GM19035 (cell line): ENCODE results near the gene LUC7L.
"Not testable (repeated sequence)": the region's sequence is repeated elsewhere in the genome, so short reads cannot be mapped to it uniquely, and the experiment has no call there.

ENCODE experiments used
- ATAC-seq: cut with Tn5 transposase; IDR thresholded peaks from one replicate; pipeline ENCODE4 v1.9.1; 2021; ENCODE audit not compliant: unreplicated experiment

The LUC7L gene

GRCh38 chr16:167122-167690 lies 62.0 kb downstream of the LUC7L start:
- ATAC-seq = no peak

GRCh38 chr16:166375-167121 lies 62.7 kb downstream of the LUC7L start:
- ATAC-seq = no peak

GRCh38 chr16:165539-166374 lies 63.5 kb downstream of the LUC7L start, which contains the start of gene HBM:
Gene HBM, plus strand, starts transcription at chr16:165978. Its CDS starts 20 bp downstream, at chr16:165998.
- ATAC-seq = no peak

DNA sequence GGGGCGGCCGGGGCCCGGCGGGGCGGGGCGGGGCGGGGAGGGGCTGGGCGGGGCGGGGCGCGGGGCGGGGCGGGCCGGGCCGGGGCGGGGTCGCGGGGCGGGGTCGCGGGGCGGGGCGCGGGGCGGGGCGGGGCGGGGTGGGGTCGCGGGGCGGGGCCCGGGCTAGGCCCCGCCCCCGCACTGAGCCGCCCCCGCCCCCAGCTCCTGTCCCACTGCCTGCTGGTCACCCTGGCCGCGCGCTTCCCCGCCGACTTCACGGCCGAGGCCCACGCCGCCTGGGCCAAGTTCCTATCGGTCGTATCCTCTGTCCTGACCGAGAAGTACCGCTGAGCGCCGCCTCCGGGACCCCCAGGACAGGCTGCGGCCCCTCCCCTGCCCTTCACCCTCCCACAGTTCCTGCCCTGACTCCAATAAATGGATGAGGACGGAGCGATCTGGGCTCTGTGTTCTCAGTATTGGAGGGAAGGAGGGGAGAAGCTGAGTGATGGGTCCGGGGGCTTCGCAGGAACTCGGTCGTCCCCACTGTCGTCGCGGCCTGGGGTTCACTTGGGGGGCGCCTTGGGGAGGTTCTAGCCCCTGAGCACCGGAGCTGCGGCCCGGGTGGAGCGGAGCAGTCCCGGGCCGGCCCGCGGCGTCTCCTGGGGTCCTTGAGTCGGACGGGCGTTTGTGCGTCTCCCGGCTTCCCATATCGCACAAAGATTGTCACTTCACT lies 64.3 kb downstream of the LUC7L start:
- ATAC-seq = no peak

- ATAC-seq = not testable (repeated sequence)
Observed at GRCh38 chr16:164134-164823, 65.0 kb downstream of the LUC7L start.

GRCh38 chr16:163696-164095 lies 65.6 kb downstream of the LUC7L start:
- not testable (repeated sequence) for ATAC-seq

- not testable (repeated sequence) for ATAC-seq
Observed at GRCh38 chr16:163139-163538, 66.1 kb downstream of the LUC7L start.

DNA sequence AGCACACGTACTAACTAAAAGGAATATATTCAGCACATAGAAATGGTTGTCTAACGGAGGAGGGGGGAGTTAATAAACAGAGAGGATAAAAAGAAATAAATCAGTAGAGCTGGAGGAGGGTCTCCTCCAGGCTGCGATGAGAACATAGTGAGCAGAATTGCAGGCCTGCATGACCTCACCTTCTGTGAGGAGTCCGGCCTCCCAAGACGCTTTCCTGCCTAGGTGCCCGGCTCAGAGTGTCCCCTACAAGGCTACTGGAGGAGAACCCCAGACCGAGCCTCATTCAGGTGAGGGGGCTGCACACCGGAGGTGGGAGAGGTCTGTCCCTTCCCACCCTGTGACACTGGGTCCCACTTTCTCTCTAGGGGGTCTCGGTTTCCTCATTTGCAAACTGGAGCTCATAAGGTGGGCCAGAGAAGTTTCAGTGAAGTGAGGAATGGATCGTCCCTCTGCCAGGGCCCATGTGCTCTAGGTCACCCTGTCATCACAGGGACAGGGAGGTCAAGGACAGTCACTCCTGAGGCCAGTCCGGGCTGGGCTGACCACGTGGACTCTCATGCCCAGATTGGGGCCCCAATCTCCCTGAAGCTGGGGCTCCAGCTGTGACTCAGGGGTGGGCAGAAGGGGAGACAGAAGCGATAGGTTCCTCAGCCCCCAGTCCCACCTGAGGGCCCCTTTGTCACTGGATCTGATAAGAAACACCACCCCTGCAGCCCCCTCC lies 66.8 kb downstream of the LUC7L start:
- ATAC-seq = no peak

DNA sequence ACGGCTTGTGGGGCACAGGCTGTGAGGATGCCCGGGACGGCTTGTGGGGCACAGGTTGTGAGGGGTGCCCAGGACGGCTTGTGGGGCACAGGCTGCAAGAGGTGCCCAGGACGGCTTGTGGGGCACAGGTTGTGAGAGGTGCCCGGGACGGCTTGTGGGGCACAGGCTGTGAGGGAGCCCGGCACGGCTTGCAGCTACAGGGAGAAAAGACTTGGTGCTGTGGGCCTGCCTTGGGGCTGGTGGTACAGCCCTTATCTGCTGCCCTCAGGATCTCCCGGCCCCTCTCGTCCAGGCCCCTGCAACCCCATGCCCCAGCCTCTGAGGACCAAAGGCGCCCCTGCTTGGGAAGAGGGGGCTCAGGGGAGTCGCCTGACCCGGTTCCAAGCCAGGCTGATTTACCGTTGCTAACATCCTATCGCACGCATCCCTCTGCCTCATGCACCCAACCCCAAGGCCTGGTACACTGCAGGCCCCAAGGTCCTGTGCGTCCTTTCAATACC lies 68.5 kb downstream of the LUC7L start:
- ATAC-seq = no peak

- ATAC-seq = not testable (repeated sequence)
Observed at GRCh38 chr16:160242-160641, 69.0 kb downstream of the LUC7L start.

DNA sequence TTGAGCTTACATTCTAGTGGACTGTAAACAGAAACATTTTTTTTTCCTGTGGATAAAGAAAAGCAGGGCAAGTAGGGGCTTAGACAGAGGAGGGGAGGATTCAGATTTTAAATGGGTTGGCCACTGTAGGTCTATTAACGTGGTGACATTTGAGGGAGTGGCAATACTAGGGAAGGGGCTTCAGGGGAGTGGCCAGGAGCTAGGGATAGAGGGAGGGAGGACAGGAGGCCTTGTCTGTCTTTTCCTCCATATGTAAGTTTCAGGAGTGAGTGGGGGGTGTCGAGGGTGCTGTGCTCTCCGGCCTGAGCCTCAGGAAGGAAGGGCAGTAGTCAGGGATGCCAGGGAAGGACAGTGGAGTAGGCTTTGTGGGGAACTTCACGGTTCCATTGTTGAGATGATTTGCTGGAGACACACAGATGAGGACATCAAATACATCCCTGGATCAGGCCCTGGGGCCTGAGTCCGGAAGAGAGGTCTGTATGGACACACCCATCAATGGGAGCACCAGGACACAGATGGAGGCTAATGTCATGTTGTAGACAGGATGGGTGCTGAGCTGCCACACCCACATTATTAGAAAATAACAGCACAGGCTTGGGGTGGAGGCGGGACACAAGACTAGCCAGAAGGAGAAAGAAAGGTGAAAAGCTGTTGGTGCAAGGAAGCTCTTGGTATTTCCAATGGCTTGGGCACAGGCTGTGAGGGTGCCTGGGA lies 70.0 kb downstream of the LUC7L start:
- no peak for ATAC-seq

DNA sequence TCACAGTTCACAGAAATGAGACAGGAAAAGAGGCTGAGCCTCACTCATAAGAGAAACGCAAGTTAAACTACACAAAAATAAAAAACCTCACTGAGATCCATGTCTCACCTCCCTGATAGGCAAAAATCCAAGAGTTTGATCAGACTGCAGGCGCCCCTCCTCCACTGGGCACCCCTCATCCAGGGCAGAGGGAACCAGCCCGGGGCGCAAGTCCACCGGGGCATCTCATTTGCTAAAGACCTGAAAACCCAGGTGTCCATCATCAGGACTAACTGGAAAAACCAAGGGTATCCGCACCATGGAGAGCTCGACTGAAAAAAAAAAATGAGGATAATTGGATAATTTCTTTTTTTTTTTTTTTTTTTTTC lies 74.2 kb downstream of the LUC7L start:
- no peak for ATAC-seq

DNA sequence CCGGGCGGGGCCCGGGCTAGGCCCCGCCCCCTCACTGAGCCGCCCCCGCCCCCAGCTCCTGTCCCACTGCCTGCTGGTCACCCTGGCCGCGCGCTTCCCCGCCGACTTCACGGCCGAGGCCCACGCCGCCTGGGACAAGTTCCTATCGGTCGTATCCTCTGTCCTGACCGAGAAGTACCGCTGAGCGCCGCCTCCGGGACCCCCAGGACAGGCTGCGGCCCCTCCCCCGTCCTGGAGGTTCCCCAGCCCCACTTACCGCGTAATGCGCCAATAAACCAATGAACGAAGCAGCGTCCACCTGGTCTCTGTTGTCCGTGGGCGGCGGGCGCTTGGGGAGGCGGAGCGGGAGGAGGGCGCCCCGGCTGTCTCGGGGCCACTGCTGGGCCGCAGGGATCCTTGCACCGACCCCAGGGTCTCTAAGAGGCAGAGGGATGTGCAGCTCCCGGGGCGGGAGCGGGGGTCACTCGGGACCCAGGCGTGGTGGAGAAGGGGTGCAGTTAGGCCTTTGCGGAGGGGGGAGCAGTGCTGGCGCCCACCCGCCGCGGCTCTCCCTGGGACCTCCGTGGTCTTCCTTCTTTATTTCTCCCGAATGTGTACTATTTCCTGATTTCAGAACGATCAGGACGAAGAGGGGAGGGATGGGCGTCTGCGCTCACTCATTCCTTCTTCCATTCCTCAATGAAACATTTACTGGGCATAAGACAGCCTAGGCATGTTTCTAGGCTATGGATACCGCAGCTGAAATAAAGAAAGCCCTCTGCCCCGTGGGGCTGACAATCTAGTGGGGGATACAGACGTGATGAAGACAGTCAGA lies 74.8 kb downstream of the LUC7L start:
- no peak for ATAC-seq

DNA sequence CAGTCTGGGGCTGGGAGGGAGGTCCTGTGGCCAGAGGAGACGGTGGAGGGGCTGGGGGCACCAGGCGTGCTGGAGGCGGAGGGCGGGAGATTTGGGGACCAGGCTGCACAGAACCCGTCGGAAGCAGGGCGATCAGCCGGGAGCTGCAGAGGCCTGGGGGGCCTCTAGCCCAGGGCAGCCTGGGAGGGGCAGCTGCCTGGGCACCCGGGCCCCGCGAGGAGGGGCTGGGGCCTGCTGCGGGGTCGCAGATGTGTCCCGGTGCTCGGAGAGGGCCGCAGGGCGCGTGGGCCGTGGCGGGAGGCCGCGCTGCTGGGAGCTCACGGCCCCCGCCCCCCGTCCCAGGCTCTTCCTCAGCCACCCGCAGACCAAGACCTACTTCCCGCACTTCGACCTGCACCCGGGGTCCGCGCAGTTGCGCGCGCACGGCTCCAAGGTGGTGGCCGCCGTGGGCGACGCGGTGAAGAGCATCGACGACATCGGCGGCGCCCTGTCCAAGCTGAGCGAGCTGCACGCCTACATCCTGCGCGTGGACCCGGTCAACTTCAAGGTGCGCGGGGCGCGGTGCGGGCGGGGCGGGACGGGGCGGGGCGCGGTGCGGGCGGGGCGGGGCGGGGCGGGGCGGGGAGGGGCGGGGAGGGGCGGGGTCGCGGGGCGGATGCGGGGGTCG lies 75.6 kb downstream of the LUC7L start:
- ATAC-seq = not testable (repeated sequence)

GRCh38 chr16:153129-153521 lies 76.1 kb downstream of the LUC7L start:
- ATAC-seq = not testable (repeated sequence)

DNA sequence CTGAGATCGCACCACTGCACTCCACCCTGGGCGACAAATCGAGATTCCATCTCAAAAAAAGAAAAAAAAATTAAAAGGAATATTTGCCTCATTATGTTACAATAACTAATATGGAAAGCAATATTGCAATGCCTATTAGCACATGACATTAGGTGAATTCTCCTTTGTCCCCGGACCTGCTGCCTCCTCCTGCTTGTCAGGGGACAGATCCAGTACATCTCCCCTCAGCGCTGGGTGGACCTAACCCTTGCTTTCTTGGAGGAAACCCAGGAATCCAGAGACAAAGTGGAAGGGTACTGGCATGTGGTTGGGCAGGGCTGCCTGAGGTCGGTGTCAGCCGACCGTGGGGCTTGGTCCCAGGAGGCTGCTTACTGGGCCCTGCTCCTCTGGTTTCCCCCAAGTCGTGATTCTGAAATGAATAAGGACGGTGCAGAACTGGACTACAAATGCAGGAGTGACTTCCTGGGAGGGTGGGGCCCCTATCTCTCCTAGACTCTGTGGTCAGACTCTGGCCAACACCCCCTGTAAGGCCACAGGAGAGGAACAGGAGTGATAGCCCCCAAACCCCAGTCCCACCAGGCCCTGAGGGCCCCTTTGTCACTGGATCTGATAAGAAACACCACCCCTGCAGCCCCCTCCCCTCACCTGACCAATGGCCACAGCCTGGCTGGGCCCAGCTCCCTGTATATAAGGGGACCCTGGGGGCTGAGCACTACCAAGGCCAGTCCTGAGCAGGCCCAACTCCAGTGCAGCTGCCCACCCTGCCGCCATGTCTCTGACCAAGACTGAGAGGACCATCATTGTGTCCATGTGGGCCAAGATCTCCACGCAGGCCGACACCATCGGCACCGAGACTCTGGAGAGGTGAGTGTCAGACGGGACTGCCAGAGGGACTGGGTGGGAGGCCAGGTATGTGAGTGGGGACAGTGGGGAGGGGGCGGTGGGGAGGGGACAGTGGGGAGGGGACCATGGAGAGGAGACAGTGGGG lies 76.8 kb downstream of the LUC7L start, which contains the start of gene HBZ:
Gene HBZ, plus strand, starts transcription at position 504 of the 988 bp plus-strand sequence. Its CDS starts 266 bp downstream, at position 770.
- no peak for ATAC-seq
